ENCODE data around the gene IGDCC3. TPM values are rescaled to one million over a fixed set of nuclear protein-coding genes. Genes with fewer than 3 reads are reported as not detected.

The IGDCC3 gene
- total RNA-seq, 2 experiments from 2014 or later: not detected

GRCh38 chr15:65413051-65413759 is 35.4 kb upstream of the IGDCC3 start:
- H3K36me3 Mint-ChIP-seq: no peaks in the 10 kb centered on the region
- H3K27me3 Mint-ChIP-seq: peaks cover 20% of the 10 kb centered on the region
- POLR2A ChIA-PET: no interaction called here
- peaks cover 6% of the 10 kb centered on the region for H3K4me1 Mint-ChIP-seq
- no peak for DNase-seq
- no peaks in the 10 kb centered on the region for H3K9me3 Mint-ChIP-seq
- H3K4me3 Mint-ChIP-seq: no peak overlapping the region
- ATAC-seq (ENCODE audit: low read depth): no peak
- H3K27ac Mint-ChIP-seq: no peak overlapping the region

- POLR2A ChIA-PET: no interaction called here
- no peak overlapping the region for H3K4me3 Mint-ChIP-seq
- no peak for ATAC-seq (ENCODE audit: low read depth)
Measured at GRCh38 chr15:65412556-65412955, 34.8 kb upstream of the IGDCC3 start.

GRCh38 chr15:65411465-65412071 is 33.8 kb upstream of the IGDCC3 start:
- H3K27ac Mint-ChIP-seq: no peak overlapping the region
- no peak for DNase-seq
- POLR2A ChIA-PET: no interaction called here
- H3K9me3 Mint-ChIP-seq: no peaks in the 10 kb centered on the region
- peaks cover 6% of the 10 kb centered on the region for H3K4me1 Mint-ChIP-seq
- H3K27me3 Mint-ChIP-seq: peaks cover 17% of the 10 kb centered on the region
- H3K36me3 Mint-ChIP-seq: no peaks in the 10 kb centered on the region
- H3K4me3 Mint-ChIP-seq: no peak overlapping the region
- ATAC-seq (ENCODE audit: low read depth): no peak

More at GRCh38 chr15:65412556-65412955, 34.8 kb upstream of the IGDCC3 start:
- no peaks in the 10 kb centered on the region for H3K9me3 Mint-ChIP-seq
- no peaks in the 10 kb centered on the region for H3K36me3 Mint-ChIP-seq
- peaks cover 21% of the 10 kb centered on the region for H3K27me3 Mint-ChIP-seq
- H3K27ac Mint-ChIP-seq: no peak overlapping the region
- DNase-seq: no peak
- peaks cover 6% of the 10 kb centered on the region for H3K4me1 Mint-ChIP-seq

GRCh38 chr15:65410972-65411371 is 33.2 kb upstream of the IGDCC3 start:
- no peak overlapping the region for H3K4me3 Mint-ChIP-seq
- H3K4me1 Mint-ChIP-seq: peaks cover 6% of the 10 kb centered on the region
- H3K9me3 Mint-ChIP-seq: no peaks in the 10 kb centered on the region
- no peaks in the 10 kb centered on the region for H3K36me3 Mint-ChIP-seq
- H3K27me3 Mint-ChIP-seq: peaks cover 17% of the 10 kb centered on the region
- no peak overlapping the region for H3K27ac Mint-ChIP-seq
- POLR2A ChIA-PET: no interaction called here
- no peak for ATAC-seq (ENCODE audit: low read depth)
- no peak for DNase-seq

GRCh38 chr15:65410036-65410435 is 32.2 kb upstream of the IGDCC3 start:
- POLR2A ChIA-PET: no interaction called here
- no peak overlapping the region for H3K4me3 Mint-ChIP-seq
- no peak overlapping the region for H3K27ac Mint-ChIP-seq
- peaks cover 19% of the 10 kb centered on the region for H3K27me3 Mint-ChIP-seq
- H3K9me3 Mint-ChIP-seq: no peaks in the 10 kb centered on the region
- peaks cover 6% of the 10 kb centered on the region for H3K4me1 Mint-ChIP-seq
- DNase-seq: no peak
- H3K36me3 Mint-ChIP-seq: no peaks in the 10 kb centered on the region
- no peak for ATAC-seq (ENCODE audit: low read depth)

- H3K27me3 Mint-ChIP-seq: peaks cover 24% of the 10 kb centered on the region
- POLR2A ChIA-PET: no interaction called here
- DNase-seq (no peak), ATAC-seq (ENCODE audit: low read depth) (no peak)
- no peaks in the 10 kb centered on the region for H3K36me3 Mint-ChIP-seq
- H3K9me3 Mint-ChIP-seq: no peaks in the 10 kb centered on the region
- peaks cover 6% of the 10 kb centered on the region for H3K4me1 Mint-ChIP-seq
- H3K27ac Mint-ChIP-seq: no peak overlapping the region
- no peak overlapping the region for H3K4me3 Mint-ChIP-seq
Measured at GRCh38 chr15:65409036-65409631, 31.3 kb upstream of the IGDCC3 start.

GRCh38 chr15:65408324-65409035 is 30.7 kb upstream of the IGDCC3 start:
- POLR2A ChIA-PET: no interaction called here
- peaks cover 25% of the 10 kb centered on the region for H3K27me3 Mint-ChIP-seq
- H3K27ac Mint-ChIP-seq: no peak overlapping the region
- ATAC-seq (ENCODE audit: low read depth) (no peak), DNase-seq (no peak)
- H3K4me1 Mint-ChIP-seq: peaks cover 6% of the 10 kb centered on the region
- no peaks in the 10 kb centered on the region for H3K36me3 Mint-ChIP-seq
- no peak overlapping the region for H3K4me3 Mint-ChIP-seq
- H3K9me3 Mint-ChIP-seq: no peaks in the 10 kb centered on the region

GRCh38 chr15:65406424-65407000 is 28.7 kb upstream of the IGDCC3 start:
- Mint-ChIP-seq H3K27me3 (peaks cover 25% of the 10 kb centered on the region), H3K4me1 (peaks cover 6% of the 10 kb centered on the region), H3K36me3 (no peaks in the 10 kb centered on the region), H3K27ac (no peak overlapping the region), H3K4me3 (no peak overlapping the region), H3K9me3 (no peaks in the 10 kb centered on the region)
- no peak for ATAC-seq (ENCODE audit: low read depth)
- no peak for DNase-seq
- POLR2A ChIA-PET: no interaction called here

GRCh38 chr15:65405791-65406423 is 28.1 kb upstream of the IGDCC3 start:
- ATAC-seq (ENCODE audit: low read depth): no peak
- no peak overlapping the region for H3K27ac Mint-ChIP-seq
- H3K4me1 Mint-ChIP-seq: peaks cover 9% of the 10 kb centered on the region
- no peak for DNase-seq
- no peak overlapping the region for H3K4me3 Mint-ChIP-seq
- H3K27me3 Mint-ChIP-seq: peaks cover 25% of the 10 kb centered on the region
- H3K36me3 Mint-ChIP-seq: no peaks in the 10 kb centered on the region
- no peaks in the 10 kb centered on the region for H3K9me3 Mint-ChIP-seq
- POLR2A ChIA-PET: no interaction called here

- Mint-ChIP-seq H3K36me3 (no peaks in the 10 kb centered on the region), H3K27ac (no peak overlapping the region), H3K4me1 (peaks cover 7% of the 10 kb centered on the region), H3K9me3 (no peaks in the 10 kb centered on the region), H3K4me3 (no peak overlapping the region), H3K27me3 (peaks cover 28% of the 10 kb centered on the region)
- DNase-seq: no peak
- no peak for ATAC-seq (ENCODE audit: low read depth)
- POLR2A ChIA-PET: no interaction called here
Measured at GRCh38 chr15:65404186-65404872, 26.5 kb upstream of the IGDCC3 start.

- Mint-ChIP-seq H3K4me1 (peaks cover 3% of the 10 kb centered on the region), H3K27ac (no peak overlapping the region), H3K27me3 (peaks cover 37% of the 10 kb centered on the region), H3K4me3 (no peak overlapping the region), H3K36me3 (no peaks in the 10 kb centered on the region), H3K9me3 (no peaks in the 10 kb centered on the region)
- POLR2A ChIA-PET: no interaction called here
- no peak for DNase-seq
- ATAC-seq (ENCODE audit: low read depth): no peak
Measured at GRCh38 chr15:65402961-65403360, 25.2 kb upstream of the IGDCC3 start.

GRCh38 chr15:65401611-65402240 is 23.9 kb upstream of the IGDCC3 start:
- no peak for DNase-seq
- no peaks in the 10 kb centered on the region for H3K9me3 Mint-ChIP-seq
- POLR2A ChIA-PET: no interaction called here
- no peak overlapping the region for H3K4me3 Mint-ChIP-seq
- H3K27me3 Mint-ChIP-seq: peaks cover 45% of the 10 kb centered on the region
- no peaks in the 10 kb centered on the region for H3K36me3 Mint-ChIP-seq
- no peak overlapping the region for H3K27ac Mint-ChIP-seq
- peaks cover 5% of the 10 kb centered on the region for H3K4me1 Mint-ChIP-seq
- ATAC-seq (ENCODE audit: low read depth): no peak
